HCT116 (cell line): ENCODE data around the gene NMNAT3.

Experiments
- POLR2AphosphoS5 ChIP-seq: IDR thresholded peaks from 2 replicates; pipeline ENCODE4 v1.6.1; 2011; ENCODE audit warnings: mild to moderate bottlenecking, low read depth, low read length, moderate library complexity
- TF ChIP-seq, protein P1 (sequence below), 3 experiments: fragments of 200-600 bp in 1 of 3; sonication (generic) in 1 of 3; IDR thresholded peaks in 2 of 3; conservative IDR thresholded peaks in 1 of 3; 2 replicates each; pipeline ENCODE4 v1.5.1; 2012 to 2017; ENCODE audit warnings: low read depth in 2 of 3, low read length in 2 of 3, antibody characterized with exemption in 1 of 3, borderline replicate concordance in 1 of 3, control low read depth in 1 of 3, mild to moderate bottlenecking in 1 of 3, mixed read lengths in 1 of 3, mixed run types in 1 of 3, moderate library complexity in 1 of 3; ENCODE audit not compliant: insufficient read depth in 1 of 3
- TF ChIP-seq, protein P2 (sequence below): IDR thresholded peaks from 2 replicates; pipeline ENCODE4 v1.6.1; 2012; ENCODE audit warnings: low read depth

DNA sequence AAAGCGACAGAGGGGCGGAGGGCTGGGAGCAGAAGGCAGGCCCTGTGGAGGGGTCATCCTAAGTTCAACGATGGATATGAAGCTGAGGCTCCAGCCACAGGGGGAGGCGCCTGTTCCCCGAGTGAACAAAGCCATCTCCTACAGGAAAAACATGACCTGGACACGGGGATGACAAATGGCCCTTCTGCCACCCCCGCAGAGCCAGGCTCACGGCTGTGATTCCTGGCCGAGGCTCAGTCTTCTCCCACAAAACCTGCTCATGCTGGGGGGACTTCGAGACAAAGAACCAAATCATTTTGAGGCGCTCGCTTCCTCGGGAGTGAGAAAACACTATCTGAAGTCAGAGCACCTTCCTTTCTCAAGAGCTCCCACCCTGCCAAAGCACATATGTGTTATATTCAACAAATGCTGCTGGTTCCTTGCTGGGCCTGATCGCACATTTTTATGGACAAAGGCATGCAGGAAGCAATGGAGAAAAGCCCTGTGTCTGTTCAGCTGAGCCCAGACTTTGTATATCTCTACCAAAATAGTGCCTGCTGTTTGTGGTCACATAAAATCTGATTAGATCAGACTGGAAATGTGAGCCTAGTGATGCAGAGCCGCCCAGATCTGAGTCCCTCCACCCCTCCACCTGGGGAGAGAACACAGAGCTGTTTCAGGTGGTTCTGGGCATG is 143.9 kb downstream of the NMNAT3 start:
- TF ChIP-seq, protein P1, sequence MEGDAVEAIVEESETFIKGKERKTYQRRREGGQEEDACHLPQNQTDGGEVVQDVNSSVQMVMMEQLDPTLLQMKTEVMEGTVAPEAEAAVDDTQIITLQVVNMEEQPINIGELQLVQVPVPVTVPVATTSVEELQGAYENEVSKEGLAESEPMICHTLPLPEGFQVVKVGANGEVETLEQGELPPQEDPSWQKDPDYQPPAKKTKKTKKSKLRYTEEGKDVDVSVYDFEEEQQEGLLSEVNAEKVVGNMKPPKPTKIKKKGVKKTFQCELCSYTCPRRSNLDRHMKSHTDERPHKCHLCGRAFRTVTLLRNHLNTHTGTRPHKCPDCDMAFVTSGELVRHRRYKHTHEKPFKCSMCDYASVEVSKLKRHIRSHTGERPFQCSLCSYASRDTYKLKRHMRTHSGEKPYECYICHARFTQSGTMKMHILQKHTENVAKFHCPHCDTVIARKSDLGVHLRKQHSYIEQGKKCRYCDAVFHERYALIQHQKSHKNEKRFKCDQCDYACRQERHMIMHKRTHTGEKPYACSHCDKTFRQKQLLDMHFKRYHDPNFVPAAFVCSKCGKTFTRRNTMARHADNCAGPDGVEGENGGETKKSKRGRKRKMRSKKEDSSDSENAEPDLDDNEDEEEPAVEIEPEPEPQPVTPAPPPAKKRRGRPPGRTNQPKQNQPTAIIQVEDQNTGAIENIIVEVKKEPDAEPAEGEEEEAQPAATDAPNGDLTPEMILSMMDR (IDR thresholded peaks at IDR 0.05 in 2 of 3, conservative IDR thresholded peaks at IDR 0.05 in 1 of 3; ENCODE audit: borderline replicate concordance in 1 of 3, insufficient read depth in 1 of 3, low read depth in 2 of 3, low read length in 2 of 3), result no peak
- TF ChIP-seq, protein P2, sequence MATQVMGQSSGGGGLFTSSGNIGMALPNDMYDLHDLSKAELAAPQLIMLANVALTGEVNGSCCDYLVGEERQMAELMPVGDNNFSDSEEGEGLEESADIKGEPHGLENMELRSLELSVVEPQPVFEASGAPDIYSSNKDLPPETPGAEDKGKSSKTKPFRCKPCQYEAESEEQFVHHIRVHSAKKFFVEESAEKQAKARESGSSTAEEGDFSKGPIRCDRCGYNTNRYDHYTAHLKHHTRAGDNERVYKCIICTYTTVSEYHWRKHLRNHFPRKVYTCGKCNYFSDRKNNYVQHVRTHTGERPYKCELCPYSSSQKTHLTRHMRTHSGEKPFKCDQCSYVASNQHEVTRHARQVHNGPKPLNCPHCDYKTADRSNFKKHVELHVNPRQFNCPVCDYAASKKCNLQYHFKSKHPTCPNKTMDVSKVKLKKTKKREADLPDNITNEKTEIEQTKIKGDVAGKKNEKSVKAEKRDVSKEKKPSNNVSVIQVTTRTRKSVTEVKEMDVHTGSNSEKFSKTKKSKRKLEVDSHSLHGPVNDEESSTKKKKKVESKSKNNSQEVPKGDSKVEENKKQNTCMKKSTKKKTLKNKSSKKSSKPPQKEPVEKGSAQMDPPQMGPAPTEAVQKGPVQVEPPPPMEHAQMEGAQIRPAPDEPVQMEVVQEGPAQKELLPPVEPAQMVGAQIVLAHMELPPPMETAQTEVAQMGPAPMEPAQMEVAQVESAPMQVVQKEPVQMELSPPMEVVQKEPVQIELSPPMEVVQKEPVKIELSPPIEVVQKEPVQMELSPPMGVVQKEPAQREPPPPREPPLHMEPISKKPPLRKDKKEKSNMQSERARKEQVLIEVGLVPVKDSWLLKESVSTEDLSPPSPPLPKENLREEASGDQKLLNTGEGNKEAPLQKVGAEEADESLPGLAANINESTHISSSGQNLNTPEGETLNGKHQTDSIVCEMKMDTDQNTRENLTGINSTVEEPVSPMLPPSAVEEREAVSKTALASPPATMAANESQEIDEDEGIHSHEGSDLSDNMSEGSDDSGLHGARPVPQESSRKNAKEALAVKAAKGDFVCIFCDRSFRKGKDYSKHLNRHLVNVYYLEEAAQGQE, result no peak
- TF ChIP-seq POLR2AphosphoS5, result peak; percentile 9; the same call in 1 of the 2 replicates
